Activated naive CD4-positive, alpha-beta T cell treated with anti-CD3 and anti-CD28 coated beads, Interleukin-2, amount 10 ng/mL, durations not matched to agents 7 days and 5 days (primary cell): Measurements from ENCODE around the gene ROBO1.

Source experiments
- CTCF ChIA-PET: fragments of 350-600 bp; sonication (Branson Sonifier 250); formaldehyde crosslinking; loops from one replicate; lab custom pipeline; 2021; ENCODE audit warnings: antibody characterized with exemption; lab: Charles Lee
- DNase-seq: peaks from one replicate; pipeline ENCODE4 v3.0.0-alpha.2; 2020
- H3K27ac Mint-ChIP-seq: one replicate; pipeline ENCODE4 v1.8.0; 2021; ENCODE audit warnings: mild to moderate bottlenecking, moderate library complexity, mixed read lengths
- H3K27me3 Mint-ChIP-seq: one replicate; pipeline ENCODE4 v1.8.0; 2021; ENCODE audit warnings: mild to moderate bottlenecking, mixed read lengths
- H3K36me3 Mint-ChIP-seq: one replicate; pipeline ENCODE4 v1.8.0; 2021; ENCODE audit warnings: mixed read lengths
- H3K4me1 Mint-ChIP-seq: one replicate; pipeline ENCODE4 v1.8.0; 2021; ENCODE audit warnings: mixed read lengths
- H3K4me3 Mint-ChIP-seq: one replicate; pipeline ENCODE4 v1.8.0; 2021; ENCODE audit warnings: mild to moderate bottlenecking, moderate library complexity, mixed read lengths
- H3K9me3 Mint-ChIP-seq: one replicate; pipeline ENCODE4 v1.8.0; 2021; ENCODE audit warnings: mixed read lengths

Gene ROBO1

DNA sequence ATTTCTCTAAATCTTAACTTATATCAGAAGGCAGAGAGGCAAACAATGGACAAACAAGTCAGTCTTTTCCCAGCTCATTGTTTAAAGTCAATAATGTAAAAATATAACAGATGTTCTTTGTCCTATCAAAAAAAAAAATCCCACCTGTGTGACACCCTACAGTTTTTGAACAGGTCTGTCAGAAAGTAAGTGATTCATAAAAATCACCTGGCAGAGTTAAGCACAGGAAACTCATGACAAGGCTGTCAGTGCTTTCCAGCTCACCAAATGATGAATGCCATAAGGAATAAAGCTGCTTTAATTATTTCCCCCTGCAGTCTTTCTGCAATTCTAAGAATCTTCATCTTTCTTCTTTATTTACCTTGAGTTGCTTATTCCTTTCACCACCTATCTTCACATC, 30.3 kb downstream of the ROBO1 start:
- no peaks in the 10 kb centered on the region for H3K27me3 Mint-ChIP-seq
- peaks cover 17% of the 10 kb centered on the region for H3K9me3 Mint-ChIP-seq
- no peak overlapping the region for H3K27ac Mint-ChIP-seq
- CTCF ChIA-PET = no interaction called here
- no peaks in the 10 kb centered on the region for H3K36me3 Mint-ChIP-seq
- no peak overlapping the region for H3K4me3 Mint-ChIP-seq
- no peak for DNase-seq
- H3K4me1 Mint-ChIP-seq = no peaks in the 10 kb centered on the region

DNA sequence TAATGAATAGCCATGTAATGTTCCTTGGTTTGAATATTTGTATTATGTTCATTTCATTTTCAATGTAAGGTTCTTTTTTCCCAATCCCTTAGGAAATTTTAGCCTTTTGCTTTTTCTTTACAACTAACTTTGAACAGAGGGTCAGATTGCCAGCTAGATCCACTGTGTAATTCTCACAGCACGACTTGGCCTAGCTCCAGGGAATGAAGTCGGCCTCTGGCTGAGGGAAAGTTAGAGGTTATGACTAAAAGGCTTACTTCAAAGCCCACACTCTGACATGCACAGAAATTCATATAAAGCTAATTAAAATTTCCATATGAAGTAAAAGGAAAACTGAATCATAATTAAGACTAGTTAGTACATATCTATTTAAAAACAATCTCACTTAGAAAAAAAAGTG, 38.7 kb downstream of the ROBO1 start:
- Mint-ChIP-seq H3K4me3 (no peak overlapping the region), H3K4me1 (no peaks in the 10 kb centered on the region), H3K36me3 (no peaks in the 10 kb centered on the region), H3K27ac (no peak overlapping the region), H3K9me3 (peaks cover 10% of the 10 kb centered on the region), H3K27me3 (no peaks in the 10 kb centered on the region)
- CTCF ChIA-PET = no interaction called here
- DNase-seq = no peak

DNA sequence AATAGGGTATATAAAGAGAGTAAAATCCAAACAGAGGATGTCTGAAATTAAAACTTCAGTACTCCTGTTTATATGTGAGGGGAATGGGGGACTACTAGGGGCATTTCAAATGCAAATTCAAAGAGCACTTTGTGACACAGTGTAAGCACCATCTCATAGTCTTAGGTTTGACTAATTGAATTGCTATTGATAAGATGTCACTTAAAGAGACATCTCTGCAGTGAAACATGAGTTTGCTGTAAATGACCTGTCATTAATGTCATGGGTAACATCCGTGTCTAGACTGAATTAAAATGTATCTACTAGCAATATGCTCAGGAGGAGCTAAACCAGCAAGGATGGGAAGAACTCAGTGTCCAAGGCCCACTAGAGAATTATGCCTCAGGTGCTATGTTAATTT, 41.0 kb downstream of the ROBO1 start:
- Mint-ChIP-seq H3K4me1 (no peaks in the 10 kb centered on the region), H3K4me3 (no peak overlapping the region), H3K9me3 (no peaks in the 10 kb centered on the region), H3K27me3 (no peaks in the 10 kb centered on the region), H3K27ac (no peak overlapping the region), H3K36me3 (no peaks in the 10 kb centered on the region)
- CTCF ChIA-PET = no interaction called here
- DNase-seq = no peak

DNA sequence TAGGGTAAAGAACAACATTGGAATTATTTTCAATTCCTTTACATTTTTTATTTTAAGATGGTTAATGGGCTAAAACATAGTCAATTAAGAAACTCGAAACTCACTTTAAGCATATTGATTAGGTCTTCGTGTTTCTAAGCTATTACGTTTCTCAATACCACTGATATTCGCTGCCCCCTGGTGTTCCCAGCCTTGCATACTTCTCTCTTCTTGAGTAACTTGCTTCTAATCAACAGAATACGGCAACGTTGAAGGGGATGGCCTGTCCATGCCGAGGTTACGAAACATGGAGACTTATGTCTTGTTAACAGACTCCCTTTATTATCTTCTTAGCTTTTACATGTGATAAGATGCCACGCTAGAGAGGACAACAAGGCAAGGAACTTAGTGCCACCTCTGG, 43.6 kb downstream of the ROBO1 start:
- H3K27me3 Mint-ChIP-seq = no peaks in the 10 kb centered on the region
- no peak for DNase-seq
- H3K36me3 Mint-ChIP-seq = no peaks in the 10 kb centered on the region
- H3K27ac Mint-ChIP-seq = no peak overlapping the region
- no peaks in the 10 kb centered on the region for H3K4me1 Mint-ChIP-seq
- H3K9me3 Mint-ChIP-seq = peaks cover 2% of the 10 kb centered on the region
- no peak overlapping the region for H3K4me3 Mint-ChIP-seq
- CTCF ChIA-PET = no interaction called here

DNA sequence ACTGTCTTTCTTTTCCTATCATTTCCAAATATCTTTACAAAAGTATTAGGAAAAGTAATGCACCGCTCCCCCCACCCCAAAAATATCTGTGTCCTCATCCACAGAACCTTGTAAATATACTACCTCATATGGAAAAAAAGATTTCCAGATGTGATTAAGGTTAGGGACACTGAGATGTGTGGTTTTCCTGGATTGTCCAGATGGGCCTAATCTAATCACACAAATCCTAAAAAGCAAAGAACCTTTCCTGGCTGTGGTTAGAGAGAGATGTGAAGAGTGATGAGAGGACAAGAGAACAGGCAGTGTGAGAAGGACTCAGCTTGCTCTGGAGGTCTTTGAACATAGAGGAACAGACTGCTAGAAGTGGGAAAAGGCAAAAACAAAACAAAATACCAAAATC, 77.7 kb downstream of the ROBO1 start:
- DNase-seq = no peak
- CTCF ChIA-PET = no interaction called here
- peaks cover 2% of the 10 kb centered on the region for H3K9me3 Mint-ChIP-seq
- H3K36me3 Mint-ChIP-seq = no peaks in the 10 kb centered on the region
- no peak overlapping the region for H3K27ac Mint-ChIP-seq
- H3K4me3 Mint-ChIP-seq = no peak overlapping the region
- H3K4me1 Mint-ChIP-seq = no peaks in the 10 kb centered on the region
- H3K27me3 Mint-ChIP-seq = no peaks in the 10 kb centered on the region

DNA sequence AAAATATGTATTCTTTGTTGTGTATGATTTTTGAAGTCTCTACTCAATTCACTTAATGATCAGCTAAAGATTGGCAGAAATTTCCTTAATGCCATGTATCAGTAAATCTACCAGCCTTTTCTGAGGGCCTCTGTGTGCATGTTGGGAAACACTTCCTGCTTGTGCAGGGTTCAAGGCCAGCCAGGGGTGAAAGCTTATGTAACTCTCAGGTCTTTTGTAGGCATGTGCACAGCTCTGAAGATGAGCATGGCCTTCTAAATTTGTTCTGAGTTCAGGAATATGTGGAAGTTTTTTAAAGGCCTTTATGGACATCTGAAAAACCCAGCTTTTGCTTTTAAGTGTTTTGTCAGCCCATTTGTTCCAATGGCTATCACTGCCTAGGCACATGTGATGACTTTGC, 82.7 kb downstream of the ROBO1 start:
- Mint-ChIP-seq H3K4me3 (no peak overlapping the region), H3K27ac (no peak overlapping the region), H3K27me3 (no peaks in the 10 kb centered on the region), H3K36me3 (no peaks in the 10 kb centered on the region), H3K4me1 (no peaks in the 10 kb centered on the region), H3K9me3 (peaks cover 11% of the 10 kb centered on the region)
- CTCF ChIA-PET = no interaction called here
- DNase-seq = no peak

DNA sequence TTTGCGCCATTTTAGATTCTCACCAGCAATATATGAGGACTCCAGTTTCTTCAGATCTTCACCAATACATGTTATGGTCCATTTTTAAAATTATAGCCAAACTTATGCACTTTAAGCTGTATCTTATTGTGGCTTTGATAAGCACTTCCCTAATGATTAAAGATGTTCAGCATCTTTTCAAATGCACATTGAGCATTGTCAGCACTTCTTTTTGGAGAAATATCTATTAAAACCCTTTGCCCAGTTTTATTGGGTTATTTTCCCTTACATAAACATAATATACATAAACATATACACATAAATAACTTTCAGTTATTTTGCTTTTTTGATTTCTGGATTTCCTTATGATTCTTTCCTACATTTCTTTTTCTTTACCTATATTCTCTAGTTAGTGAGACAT, 83.8 kb downstream of the ROBO1 start:
- no peak for DNase-seq
- H3K27me3 Mint-ChIP-seq = no peaks in the 10 kb centered on the region
- H3K9me3 Mint-ChIP-seq = peaks cover 13% of the 10 kb centered on the region
- H3K27ac Mint-ChIP-seq = no peak overlapping the region
- no peak overlapping the region for H3K4me3 Mint-ChIP-seq
- H3K36me3 Mint-ChIP-seq = no peaks in the 10 kb centered on the region
- H3K4me1 Mint-ChIP-seq = no peaks in the 10 kb centered on the region
- CTCF ChIA-PET = no interaction called here

DNA sequence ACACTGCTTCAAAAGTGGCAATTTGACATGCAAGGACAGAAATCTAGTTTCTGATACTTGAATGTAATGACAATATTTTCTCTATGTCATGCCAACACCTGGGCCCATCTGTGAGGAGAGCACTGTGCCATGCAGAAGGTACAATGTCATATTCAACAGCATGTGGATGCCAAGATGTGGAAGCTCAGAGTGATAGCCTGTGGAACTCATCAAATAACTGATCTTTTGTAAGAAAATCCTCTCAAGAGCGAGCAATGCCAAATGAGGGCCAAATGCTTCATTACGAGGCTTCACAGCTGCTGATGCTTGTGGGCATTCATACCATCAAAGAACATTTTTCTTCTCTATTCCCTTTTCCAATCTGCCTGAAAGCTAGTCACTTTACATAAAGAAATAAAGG, 95.1 kb downstream of the ROBO1 start:
- DNase-seq = no peak
- Mint-ChIP-seq H3K27ac (no peak overlapping the region), H3K9me3 (peaks cover 9% of the 10 kb centered on the region), H3K4me3 (no peak overlapping the region), H3K36me3 (no peaks in the 10 kb centered on the region), H3K27me3 (no peaks in the 10 kb centered on the region), H3K4me1 (no peaks in the 10 kb centered on the region)
- CTCF ChIA-PET = no interaction called here

DNA sequence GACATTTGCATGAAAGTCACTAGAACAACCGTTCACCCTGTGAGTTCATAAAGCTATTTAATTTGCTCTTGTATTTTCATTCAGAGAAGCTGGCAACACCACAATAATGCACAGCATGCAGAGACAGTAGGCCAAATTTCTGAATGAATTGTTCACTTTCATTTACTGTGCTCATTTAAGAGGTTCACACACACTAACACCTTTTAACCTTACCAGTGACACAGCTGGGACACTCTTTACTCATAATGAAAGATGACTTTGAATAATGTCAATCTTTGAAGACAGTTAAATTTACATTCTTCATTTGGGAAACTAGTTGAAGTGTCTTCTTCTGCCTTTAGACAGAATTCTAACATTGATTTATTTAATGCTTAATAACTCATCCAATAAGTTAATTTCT, 95.7 kb downstream of the ROBO1 start:
- H3K4me1 Mint-ChIP-seq = no peaks in the 10 kb centered on the region
- peaks cover 6% of the 10 kb centered on the region for H3K9me3 Mint-ChIP-seq
- DNase-seq = no peak
- no peak overlapping the region for H3K4me3 Mint-ChIP-seq
- no peak overlapping the region for H3K27ac Mint-ChIP-seq
- H3K36me3 Mint-ChIP-seq = no peaks in the 10 kb centered on the region
- H3K27me3 Mint-ChIP-seq = no peaks in the 10 kb centered on the region
- CTCF ChIA-PET = no interaction called here

DNA sequence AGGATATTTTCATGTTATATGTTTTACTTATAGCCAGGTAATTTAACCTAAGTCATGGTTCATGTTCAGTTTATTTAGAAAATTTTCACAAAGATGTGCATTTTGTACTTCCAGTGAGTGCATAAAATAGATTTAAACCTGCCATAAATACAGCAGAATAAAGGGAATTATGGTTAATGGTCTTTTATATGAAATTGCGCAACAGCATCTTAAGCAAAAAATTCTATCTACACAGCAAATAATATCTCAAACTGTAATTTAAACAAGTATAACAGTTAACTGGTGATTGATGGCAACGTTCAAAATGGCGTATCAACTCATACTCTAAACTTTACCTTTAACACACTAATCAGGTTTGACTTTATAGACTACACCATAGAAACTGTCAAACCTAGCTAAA, 97.6 kb downstream of the ROBO1 start:
- Mint-ChIP-seq H3K9me3 (peaks cover 6% of the 10 kb centered on the region), H3K4me1 (no peaks in the 10 kb centered on the region), H3K27ac (no peak overlapping the region), H3K27me3 (no peaks in the 10 kb centered on the region), H3K36me3 (no peaks in the 10 kb centered on the region), H3K4me3 (no peak overlapping the region)
- CTCF ChIA-PET = no interaction called here
- DNase-seq = no peak

DNA sequence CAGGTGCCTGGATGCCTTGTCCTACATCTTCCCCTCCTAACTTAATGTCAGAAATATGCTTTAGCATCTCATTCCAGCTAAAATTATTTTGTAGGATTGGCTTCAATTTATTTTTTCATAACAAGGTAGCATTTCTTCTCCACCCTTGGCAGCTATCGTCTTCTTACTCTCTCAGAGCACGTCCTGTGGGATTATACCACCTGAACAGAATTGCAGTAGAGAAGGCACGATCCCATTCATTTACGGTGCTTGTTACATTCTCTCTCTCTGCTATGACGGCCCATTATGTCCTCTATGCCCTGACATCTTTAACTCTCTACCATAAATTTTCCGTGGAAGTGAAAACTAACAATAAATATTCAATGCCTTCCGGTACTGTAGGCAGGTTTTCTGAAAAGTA, 103.3 kb downstream of the ROBO1 start:
- H3K27me3 Mint-ChIP-seq = no peaks in the 10 kb centered on the region
- H3K36me3 Mint-ChIP-seq = peaks cover 2% of the 10 kb centered on the region
- H3K4me3 Mint-ChIP-seq = no peak overlapping the region
- H3K4me1 Mint-ChIP-seq = no peaks in the 10 kb centered on the region
- H3K27ac Mint-ChIP-seq = no peak overlapping the region
- peaks cover 25% of the 10 kb centered on the region for H3K9me3 Mint-ChIP-seq
- DNase-seq = no peak
- CTCF ChIA-PET = no interaction called here

DNA sequence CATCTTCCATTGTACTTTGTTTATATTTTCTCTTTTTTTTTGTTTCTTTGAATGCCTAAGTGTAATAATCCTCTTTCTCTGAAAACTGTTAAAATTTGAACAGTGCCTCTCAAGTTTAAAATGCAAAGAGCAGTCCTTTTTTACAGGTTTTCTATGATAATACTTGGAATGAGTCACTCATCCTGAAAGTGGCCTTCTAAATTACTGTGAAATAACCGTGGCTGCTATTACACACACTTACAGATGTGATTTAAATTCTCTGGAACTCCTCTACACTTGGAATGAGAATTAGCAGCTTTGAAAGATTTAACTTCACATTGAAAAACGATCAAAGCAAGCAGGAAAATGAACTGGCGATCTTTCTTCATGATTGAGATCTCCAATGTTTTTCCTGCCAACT, 105.9 kb downstream of the ROBO1 start:
- Mint-ChIP-seq H3K27me3 (no peaks in the 10 kb centered on the region), H3K36me3 (peaks cover 2% of the 10 kb centered on the region), H3K4me1 (no peaks in the 10 kb centered on the region), H3K4me3 (no peak overlapping the region), H3K9me3 (peaks cover 24% of the 10 kb centered on the region), H3K27ac (no peak overlapping the region)
- no peak for DNase-seq
- CTCF ChIA-PET = no interaction called here

DNA sequence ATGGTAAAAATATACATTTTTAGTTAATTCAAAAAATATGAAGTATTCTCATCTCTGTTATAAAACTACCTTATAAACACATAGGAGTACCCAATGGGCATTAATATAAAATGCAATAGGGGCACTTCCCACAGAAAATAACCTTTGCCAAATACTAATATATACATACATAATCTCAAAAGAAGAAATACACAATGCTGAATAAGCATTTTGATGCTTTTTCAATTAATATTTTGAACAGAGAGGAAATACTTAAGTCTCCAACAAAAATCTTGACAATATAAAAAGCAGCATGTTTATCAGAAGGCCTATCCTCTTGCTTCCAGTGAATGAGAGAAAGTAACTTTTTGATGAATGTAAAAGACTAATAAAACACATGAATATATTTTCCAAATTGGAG, 110.7 kb downstream of the ROBO1 start:
- Mint-ChIP-seq H3K27me3 (no peaks in the 10 kb centered on the region), H3K4me3 (no peak overlapping the region), H3K9me3 (peaks cover 13% of the 10 kb centered on the region), H3K36me3 (peaks cover 2% of the 10 kb centered on the region), H3K4me1 (no peaks in the 10 kb centered on the region), H3K27ac (no peak overlapping the region)
- CTCF ChIA-PET = no interaction called here
- DNase-seq = no peak

DNA sequence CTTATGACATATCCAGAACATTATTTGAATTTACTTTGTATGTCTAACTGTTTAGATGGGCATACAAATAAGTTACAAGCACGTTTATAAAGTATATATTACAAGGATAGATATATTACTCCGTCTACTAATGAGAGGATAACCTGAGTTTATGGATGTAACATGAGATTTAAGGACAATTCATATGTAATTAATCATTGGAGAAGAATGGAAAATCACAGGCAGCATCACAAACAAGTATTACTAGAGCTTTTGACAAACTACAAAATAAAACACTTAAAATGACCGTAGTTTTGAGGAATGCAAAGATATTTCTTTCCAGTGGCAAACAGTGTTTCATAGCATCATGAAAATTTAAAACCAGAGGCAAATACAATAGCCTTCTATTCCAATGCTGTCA, 113.8 kb downstream of the ROBO1 start:
- no peaks in the 10 kb centered on the region for H3K4me1 Mint-ChIP-seq
- CTCF ChIA-PET = no interaction called here
- peaks cover 2% of the 10 kb centered on the region for H3K9me3 Mint-ChIP-seq

DNA sequence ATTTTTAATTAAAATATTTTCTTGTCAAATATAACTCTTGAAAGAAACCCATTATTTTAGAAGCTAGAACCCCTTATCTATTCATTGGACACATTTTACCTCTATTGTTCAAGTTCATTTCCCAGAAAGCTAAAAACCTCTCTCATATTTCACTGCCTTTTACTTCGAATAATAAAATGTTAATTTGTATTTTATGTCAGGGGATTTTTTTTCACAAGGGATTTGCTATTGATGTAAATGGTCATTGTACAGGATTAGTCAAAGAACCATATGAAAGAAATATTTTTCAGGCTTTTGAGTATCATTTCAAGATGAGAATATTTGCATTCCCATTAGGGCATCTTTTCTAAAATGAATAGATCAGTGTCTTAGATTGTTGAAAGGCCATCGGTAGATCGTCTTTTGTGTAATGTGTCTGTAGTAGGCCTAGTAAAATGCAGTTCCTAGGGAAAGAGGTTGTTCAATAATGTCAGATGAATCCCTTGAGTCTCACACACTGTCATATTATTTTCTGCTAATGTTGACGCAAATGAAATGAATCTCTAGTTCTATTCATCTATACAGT, 114.5 kb downstream of the ROBO1 start:
- H3K27ac Mint-ChIP-seq = no peak overlapping the region
- CTCF ChIA-PET = no interaction called here
- DNase-seq = no peak
- peaks cover 2% of the 10 kb centered on the region for H3K9me3 Mint-ChIP-seq
- no peaks in the 10 kb centered on the region for H3K36me3 Mint-ChIP-seq
- H3K27me3 Mint-ChIP-seq = no peaks in the 10 kb centered on the region
- H3K4me1 Mint-ChIP-seq = no peaks in the 10 kb centered on the region
- H3K4me3 Mint-ChIP-seq = no peak overlapping the region

More for the DNA sequence above, 113.8 kb downstream of the ROBO1 start:
- no peaks in the 10 kb centered on the region for H3K36me3 Mint-ChIP-seq
- H3K4me3 Mint-ChIP-seq = no peak overlapping the region
- no peak for DNase-seq
- no peaks in the 10 kb centered on the region for H3K27me3 Mint-ChIP-seq
- no peak overlapping the region for H3K27ac Mint-ChIP-seq

DNA sequence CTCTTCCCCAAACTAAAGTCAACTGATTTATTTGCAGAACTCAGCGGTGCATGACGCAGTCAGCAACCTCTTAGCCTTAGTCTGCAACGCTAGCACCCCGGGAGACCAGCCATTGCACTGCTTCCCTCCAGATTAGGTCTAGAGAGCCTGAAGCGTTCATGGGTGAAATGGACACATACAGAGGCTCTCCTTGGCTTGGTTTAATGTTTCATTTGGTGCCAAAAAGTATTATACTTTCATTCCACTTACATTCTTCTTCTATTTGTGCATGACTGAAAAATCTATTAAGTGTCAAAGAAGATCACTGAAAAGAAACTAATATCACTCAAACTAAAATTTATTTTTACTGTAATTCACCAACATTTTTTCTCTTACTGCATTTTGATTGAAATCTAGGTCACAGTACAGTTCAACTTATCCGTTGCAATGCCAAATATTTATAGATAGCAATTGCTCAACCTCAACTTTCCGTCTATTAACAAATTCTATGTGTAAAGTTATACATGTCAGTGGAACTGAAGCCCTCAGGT, 116.2 kb downstream of the ROBO1 start:
- CTCF ChIA-PET = no interaction called here
- no peak for DNase-seq
- H3K9me3 Mint-ChIP-seq = no peaks in the 10 kb centered on the region
- H3K27me3 Mint-ChIP-seq = no peaks in the 10 kb centered on the region
- H3K4me3 Mint-ChIP-seq = no peak overlapping the region
- H3K36me3 Mint-ChIP-seq = no peaks in the 10 kb centered on the region
- no peak overlapping the region for H3K27ac Mint-ChIP-seq
- no peaks in the 10 kb centered on the region for H3K4me1 Mint-ChIP-seq
